ENCODE measurements around the gene STRBP.

The STRBP gene

DNA sequence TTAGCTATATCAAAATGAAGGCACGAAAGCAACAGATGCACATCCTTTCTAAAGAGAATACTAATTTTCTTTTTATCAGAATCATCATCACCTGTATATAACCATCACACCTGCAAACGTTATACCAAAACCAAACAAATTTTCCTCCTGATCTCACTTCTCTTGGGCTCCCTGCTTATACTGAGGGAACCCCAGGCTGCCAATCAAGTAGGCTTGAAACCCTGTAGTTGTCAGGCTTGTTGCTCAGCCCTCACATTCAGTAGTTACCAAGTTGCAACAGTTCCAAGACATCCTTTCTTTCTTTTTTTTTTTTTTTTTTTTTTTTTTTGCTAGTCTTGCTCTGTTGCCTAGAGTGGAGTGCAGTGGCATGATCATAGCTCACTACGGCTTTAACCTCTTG lies 12.7 kb downstream of the STRBP start:
- Histone ChIP-seq H3K27me3 (ENCODE audit: control insufficient read depth, low read length) (no peaks in the 10 kb centered on the region), H3F3A (ENCODE audit: control insufficient read depth, insufficient read depth) (peaks cover 11% of the 10 kb centered on the region), H3K4me3 (ENCODE audit: low read length) (no peak overlapping the region), H3K36me3 (ENCODE audit: control insufficient read depth, low read length) (peaks cover 51% of the 10 kb centered on the region), H3K9me2 (replicated peaks; ENCODE audit: control insufficient read depth, low read length) (no peaks in the 10 kb centered on the region), H3K4me1 (ENCODE audit: control insufficient read depth, low read length) (peaks cover 91% of the 10 kb centered on the region), H3K9me3 (ENCODE audit: control insufficient read depth, insufficient read depth, low read length) (no peaks in the 10 kb centered on the region), H3K79me2 (ENCODE audit: control insufficient read depth, low read length) (peaks cover 100% of the 10 kb centered on the region), H4K20me1 (ENCODE audit: control insufficient read depth, insufficient read depth, low read depth, low read length) (peaks cover 24% of the 10 kb centered on the region), H3K27ac (ENCODE audit: low read depth, low read length) (no peak overlapping the region), H3K4me2 (ENCODE audit: low read length) (peak overlapping the region; percentile 14)
- no peak for TF ChIP-seq EZH2phosphoT487 (IDR thresholded peaks at IDR 0.05; ENCODE audit: borderline replicate concordance, low read length)
- TF ChIP-seq, protein P1, sequence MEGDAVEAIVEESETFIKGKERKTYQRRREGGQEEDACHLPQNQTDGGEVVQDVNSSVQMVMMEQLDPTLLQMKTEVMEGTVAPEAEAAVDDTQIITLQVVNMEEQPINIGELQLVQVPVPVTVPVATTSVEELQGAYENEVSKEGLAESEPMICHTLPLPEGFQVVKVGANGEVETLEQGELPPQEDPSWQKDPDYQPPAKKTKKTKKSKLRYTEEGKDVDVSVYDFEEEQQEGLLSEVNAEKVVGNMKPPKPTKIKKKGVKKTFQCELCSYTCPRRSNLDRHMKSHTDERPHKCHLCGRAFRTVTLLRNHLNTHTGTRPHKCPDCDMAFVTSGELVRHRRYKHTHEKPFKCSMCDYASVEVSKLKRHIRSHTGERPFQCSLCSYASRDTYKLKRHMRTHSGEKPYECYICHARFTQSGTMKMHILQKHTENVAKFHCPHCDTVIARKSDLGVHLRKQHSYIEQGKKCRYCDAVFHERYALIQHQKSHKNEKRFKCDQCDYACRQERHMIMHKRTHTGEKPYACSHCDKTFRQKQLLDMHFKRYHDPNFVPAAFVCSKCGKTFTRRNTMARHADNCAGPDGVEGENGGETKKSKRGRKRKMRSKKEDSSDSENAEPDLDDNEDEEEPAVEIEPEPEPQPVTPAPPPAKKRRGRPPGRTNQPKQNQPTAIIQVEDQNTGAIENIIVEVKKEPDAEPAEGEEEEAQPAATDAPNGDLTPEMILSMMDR (IDR thresholded peaks at IDR 0.05; ENCODE audit: low read depth, low read length, poor library complexity, severe bottlenecking): no peak

DNA sequence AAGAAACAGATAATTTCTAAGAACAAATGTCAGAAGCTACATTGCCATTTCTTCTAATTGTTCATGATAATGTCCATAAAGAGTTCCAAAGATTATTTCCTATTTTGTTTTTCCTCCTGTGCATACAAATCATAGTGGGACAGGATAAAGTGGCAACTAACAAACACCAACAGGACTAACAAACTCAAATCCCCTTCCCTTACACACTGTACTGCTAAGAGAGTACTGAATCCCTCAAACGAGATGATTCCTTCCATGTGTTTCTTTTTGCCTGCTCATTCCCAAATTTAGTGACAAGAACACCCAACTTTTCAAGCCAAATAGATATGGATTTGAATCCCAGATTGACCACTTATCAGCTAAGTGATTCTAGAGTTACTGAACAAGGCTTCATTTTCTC lies 15.2 kb downstream of the STRBP start:
- Histone ChIP-seq H3K9me2 (replicated peaks; ENCODE audit: control insufficient read depth, low read length) (no peaks in the 10 kb centered on the region), H4K20me1 (ENCODE audit: control insufficient read depth, insufficient read depth, low read depth, low read length) (peaks cover 27% of the 10 kb centered on the region), H3F3A (ENCODE audit: control insufficient read depth, insufficient read depth) (peaks cover 15% of the 10 kb centered on the region), H3K4me3 (ENCODE audit: low read length) (peak overlapping the region; percentile 5; the same call in 1 of the 2 replicates), H3K9me3 (ENCODE audit: control insufficient read depth, insufficient read depth, low read length) (no peaks in the 10 kb centered on the region), H3K27ac (ENCODE audit: low read depth, low read length) (no peak overlapping the region), H3K79me2 (ENCODE audit: control insufficient read depth, low read length) (peaks cover 100% of the 10 kb centered on the region), H3K36me3 (ENCODE audit: control insufficient read depth, low read length) (peaks cover 45% of the 10 kb centered on the region), H3K4me1 (ENCODE audit: control insufficient read depth, low read length) (peaks cover 93% of the 10 kb centered on the region), H3K27me3 (ENCODE audit: control insufficient read depth, low read length) (no peaks in the 10 kb centered on the region), H3K4me2 (ENCODE audit: low read length) (peak overlapping the region; percentile 42)
- TF ChIP-seq, protein P1 (IDR thresholded peaks at IDR 0.05; ENCODE audit: low read depth, low read length, poor library complexity, severe bottlenecking): no peak
- TF ChIP-seq EZH2phosphoT487 (IDR thresholded peaks at IDR 0.05; ENCODE audit: borderline replicate concordance, low read length): no peak

DNA sequence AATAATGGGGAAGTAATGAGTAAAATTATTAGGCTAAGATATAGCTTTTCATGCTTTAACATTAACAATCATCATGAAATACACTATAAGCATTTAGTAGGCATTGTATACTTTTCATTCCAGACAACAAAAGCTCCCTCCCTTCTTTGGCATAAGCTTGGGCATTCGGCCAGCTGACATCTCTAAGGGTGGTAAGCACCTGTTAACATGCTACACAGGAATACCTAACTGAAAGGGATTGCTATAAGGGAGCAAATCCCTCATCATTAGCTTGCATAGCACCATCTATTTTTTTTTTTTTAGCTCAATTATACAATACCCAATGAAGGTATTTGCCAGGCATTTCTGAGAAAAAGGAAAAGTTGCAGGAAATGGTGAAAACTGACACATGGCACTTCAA lies 16.6 kb downstream of the STRBP start:
- Histone ChIP-seq H3K4me3 (ENCODE audit: low read length) (no peak overlapping the region), H3K79me2 (ENCODE audit: control insufficient read depth, low read length) (peaks cover 100% of the 10 kb centered on the region), H3K27me3 (ENCODE audit: control insufficient read depth, low read length) (no peaks in the 10 kb centered on the region), H3K9me2 (replicated peaks; ENCODE audit: control insufficient read depth, low read length) (no peaks in the 10 kb centered on the region), H3F3A (ENCODE audit: control insufficient read depth, insufficient read depth) (peaks cover 15% of the 10 kb centered on the region), H3K27ac (ENCODE audit: low read depth, low read length) (peak overlapping the region; percentile 7; the same call in 1 of the 2 replicates), H3K4me2 (ENCODE audit: low read length) (peak overlapping the region; percentile 42), H3K36me3 (ENCODE audit: control insufficient read depth, low read length) (peaks cover 42% of the 10 kb centered on the region), H4K20me1 (ENCODE audit: control insufficient read depth, insufficient read depth, low read depth, low read length) (peaks cover 30% of the 10 kb centered on the region), H3K9me3 (ENCODE audit: control insufficient read depth, insufficient read depth, low read length) (no peaks in the 10 kb centered on the region), H3K4me1 (ENCODE audit: control insufficient read depth, low read length) (peaks cover 96% of the 10 kb centered on the region)
- TF ChIP-seq EZH2phosphoT487 (IDR thresholded peaks at IDR 0.05; ENCODE audit: borderline replicate concordance, low read length): no peak
- TF ChIP-seq, protein P1 (IDR thresholded peaks at IDR 0.05; ENCODE audit: low read depth, low read length, poor library complexity, severe bottlenecking): no peak

All from DOHH2 (cell line).